Suprapubic skin (tissue), 4 donors: ENCODE data around the gene GOLGA1.

Experiments
- CTCF ChIP-seq, 2 donors: fragments of 200-600 bp in 1 of 2; fragments of 450-650 bp in 1 of 2; sonication (generic) in 1 of 2; IDR thresholded peaks; one replicate each; pipeline ENCODE4 v1.5.1; 2016 to 2019; ENCODE audit warnings: antibody characterized with exemption in 2 of 2, mild to moderate bottlenecking in 1 of 2, moderate library complexity in 1 of 2
- EP300 ChIP-seq: sonication (generic); formaldehyde crosslinking; IDR thresholded peaks from one replicate; pipeline ENCODE4 v1.6.1; 2017; ENCODE audit warnings: antibody characterized with exemption
- POLR2AphosphoS5 ChIP-seq, 3 donors: sonication (generic); formaldehyde crosslinking; IDR thresholded peaks; one replicate each; pipeline ENCODE4 v1.6.1; 2017; ENCODE audit warnings: antibody characterized with exemption in 3 of 3

GRCh38 chr9:124928116-124928515 lies 12.8 kb downstream of the GOLGA1 start:
- no peak for TF ChIP-seq CTCF (IDR thresholded peaks at IDR 0.05)
- no peak for TF ChIP-seq EP300
- no peak for TF ChIP-seq POLR2AphosphoS5 (IDR thresholded peaks at IDR 0.05)
